Measurements from ENCODE around the gene SCAF1.

DNA sequence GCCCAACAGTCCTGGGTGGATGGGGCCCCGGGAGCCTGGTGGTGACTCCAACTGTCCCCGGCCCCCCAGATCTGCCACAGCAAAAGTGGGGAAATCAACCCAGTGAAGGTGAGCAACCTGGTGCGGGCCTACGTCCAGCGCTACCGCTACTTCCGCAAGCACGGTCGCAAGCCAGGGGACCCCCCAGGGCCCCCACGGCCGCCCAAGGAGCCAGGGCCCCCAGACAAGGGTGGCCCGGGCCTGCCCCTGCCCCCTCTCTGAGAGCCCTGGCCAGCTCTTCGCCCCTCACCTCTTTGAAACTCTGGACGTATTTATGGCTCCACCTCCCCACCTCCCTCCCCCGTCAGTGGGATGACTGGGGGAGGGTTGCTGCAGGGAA, 16.1 kb downstream of the SCAF1 start:
- TF ChIP-seq, protein P1, sequence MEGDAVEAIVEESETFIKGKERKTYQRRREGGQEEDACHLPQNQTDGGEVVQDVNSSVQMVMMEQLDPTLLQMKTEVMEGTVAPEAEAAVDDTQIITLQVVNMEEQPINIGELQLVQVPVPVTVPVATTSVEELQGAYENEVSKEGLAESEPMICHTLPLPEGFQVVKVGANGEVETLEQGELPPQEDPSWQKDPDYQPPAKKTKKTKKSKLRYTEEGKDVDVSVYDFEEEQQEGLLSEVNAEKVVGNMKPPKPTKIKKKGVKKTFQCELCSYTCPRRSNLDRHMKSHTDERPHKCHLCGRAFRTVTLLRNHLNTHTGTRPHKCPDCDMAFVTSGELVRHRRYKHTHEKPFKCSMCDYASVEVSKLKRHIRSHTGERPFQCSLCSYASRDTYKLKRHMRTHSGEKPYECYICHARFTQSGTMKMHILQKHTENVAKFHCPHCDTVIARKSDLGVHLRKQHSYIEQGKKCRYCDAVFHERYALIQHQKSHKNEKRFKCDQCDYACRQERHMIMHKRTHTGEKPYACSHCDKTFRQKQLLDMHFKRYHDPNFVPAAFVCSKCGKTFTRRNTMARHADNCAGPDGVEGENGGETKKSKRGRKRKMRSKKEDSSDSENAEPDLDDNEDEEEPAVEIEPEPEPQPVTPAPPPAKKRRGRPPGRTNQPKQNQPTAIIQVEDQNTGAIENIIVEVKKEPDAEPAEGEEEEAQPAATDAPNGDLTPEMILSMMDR (IDR thresholded peaks at IDR 0.05): no peak
- no peak for TF ChIP-seq POLR2A (IDR thresholded peaks at IDR 0.05)

Data from uterus (tissue), 2 donors.